ENCODE results near the gene ZNF575.

The ZNF575 gene, protein sequence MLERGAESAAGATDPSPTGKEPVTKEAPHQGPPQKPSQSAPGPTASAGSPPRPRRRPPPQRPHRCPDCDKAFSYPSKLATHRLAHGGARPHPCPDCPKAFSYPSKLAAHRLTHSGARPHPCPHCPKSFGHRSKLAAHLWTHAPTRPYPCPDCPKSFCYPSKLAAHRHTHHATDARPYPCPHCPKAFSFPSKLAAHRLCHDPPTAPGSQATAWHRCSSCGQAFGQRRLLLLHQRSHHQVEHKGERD
- 1.0 to 1.2 reads per million in 2 donors for total RNA-seq

DNA sequence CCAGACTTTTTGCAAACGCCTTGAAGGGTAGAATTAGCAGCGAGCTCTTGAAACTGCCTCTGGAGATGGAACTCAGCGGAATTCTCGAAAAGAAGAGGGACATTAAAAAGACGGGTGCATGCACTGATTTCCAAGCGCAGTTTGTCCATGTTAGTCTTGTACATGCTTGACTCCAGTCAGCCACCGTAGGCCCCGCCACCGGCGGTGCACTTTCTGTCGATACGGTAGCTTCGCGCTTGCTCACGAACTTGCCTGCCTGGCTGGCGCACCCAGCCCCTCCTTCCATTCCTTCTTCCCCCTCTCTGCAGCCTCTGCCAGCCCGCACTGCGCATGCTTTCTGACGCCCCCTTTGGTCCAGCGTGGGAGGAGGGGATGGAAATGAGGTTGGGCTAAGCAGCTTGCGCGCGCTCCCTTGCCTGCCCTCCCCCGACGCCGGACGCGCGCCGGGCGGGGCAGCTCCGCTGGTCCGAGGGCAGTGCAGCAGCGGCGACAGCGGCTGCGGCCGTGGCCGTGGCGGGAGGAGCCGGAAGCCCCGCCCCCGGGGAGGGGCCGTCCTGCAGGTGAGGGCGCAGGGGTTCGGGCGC, at the start of gene ZNF575:
Gene ZNF575 (plus strand): TSS at position 227 of the 584 bp plus-strand sequence. CDS start 1,235 bp downstream, outside the sequence.
- DNase-seq: peak; percentile 51 to 96 (median 77)

DNA sequence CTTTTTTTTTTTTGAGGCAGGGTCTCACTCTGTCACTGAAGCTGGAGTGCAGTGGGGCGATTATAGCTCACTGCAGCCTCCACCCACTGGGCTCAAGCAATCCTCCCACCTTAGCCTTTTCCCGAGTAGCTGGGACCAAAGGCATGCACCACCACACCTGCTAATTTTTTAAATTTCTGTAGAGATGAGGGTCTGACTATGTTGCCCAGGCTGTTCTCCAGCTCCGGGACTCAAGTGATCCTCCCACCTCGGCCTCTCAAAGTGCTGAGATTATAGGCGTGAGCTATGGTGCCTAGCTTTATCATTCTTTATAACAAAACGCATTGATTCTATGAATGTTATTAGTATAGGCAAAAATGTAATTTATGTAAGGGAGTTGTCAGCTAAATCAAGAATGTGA, 49.7 kb upstream of the ZNF575 start:
- DNase-seq: no peak

- no peak for DNase-seq
These were observed 47.0 kb upstream of the ZNF575 start for GRCh38 chr19:43485951-43486350.

- no peak for DNase-seq
These were observed 46.6 kb upstream of the ZNF575 start for GRCh38 chr19:43486412-43486811.

DNA sequence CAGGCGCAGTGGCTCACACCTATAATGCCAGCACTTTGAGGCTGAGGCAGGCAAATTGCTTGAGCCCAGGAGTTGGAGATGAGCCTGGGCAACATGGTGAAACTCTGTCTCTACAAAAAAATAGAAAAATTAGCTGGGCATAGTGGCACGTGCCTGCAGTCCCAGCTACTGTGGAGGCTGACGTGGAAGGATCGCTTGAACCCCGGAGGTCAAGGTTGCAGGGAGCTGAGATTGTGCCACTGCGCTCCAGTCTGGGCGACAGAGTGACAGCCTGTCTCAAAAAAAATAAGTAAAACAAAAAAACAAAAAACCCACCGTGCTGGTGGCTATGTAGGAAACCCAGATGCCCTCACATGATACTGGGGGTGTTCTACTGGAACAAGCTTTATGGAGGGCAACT, 44.8 kb upstream of the ZNF575 start:
- no peak for DNase-seq

- DNase-seq: no peak
These were observed 43.7 kb upstream of the ZNF575 start for GRCh38 chr19:43489310-43489709.

DNA sequence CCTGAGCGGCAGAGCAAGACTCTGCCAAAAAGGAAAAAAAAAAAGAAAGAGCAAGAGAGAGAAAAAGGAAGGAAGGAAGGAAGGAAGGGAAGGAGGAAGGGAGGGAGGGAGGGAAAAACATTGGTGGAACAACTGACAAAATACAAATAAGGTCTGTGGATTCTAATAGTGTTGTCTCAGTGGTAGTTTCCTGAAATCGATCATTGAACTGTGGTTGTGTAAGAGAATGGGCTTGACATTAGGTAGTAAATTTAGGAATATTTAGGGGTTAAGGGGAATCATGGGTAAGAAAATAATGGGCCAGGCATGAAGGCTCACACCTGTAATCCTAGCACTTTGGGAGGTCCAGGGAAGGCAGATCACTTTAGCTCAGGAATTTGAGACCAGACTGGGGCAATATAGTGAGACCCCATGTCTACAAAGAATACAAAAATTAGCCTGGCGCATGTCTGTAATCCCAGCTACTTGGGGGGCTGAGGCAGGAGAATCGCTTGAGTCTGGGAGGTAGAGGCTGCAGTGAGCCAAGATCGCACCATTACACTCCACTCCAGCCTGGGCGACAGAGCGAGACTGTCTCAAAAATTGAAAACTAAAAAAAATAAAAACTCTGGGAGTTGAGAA, 42.9 kb upstream of the ZNF575 start:
- no peak for DNase-seq

- no peak for DNase-seq
These were observed 42.2 kb upstream of the ZNF575 start for GRCh38 chr19:43490759-43491158.

GRCh38 chr19:43495082-43495481, 37.9 kb upstream of the ZNF575 start:
- DNase-seq: no peak

GRCh38 chr19:43496960-43497359, 36.0 kb upstream of the ZNF575 start:
- DNase-seq: no peak

GRCh38 chr19:43498233-43498842, 34.6 kb upstream of the ZNF575 start:
- no peak for DNase-seq

DNA sequence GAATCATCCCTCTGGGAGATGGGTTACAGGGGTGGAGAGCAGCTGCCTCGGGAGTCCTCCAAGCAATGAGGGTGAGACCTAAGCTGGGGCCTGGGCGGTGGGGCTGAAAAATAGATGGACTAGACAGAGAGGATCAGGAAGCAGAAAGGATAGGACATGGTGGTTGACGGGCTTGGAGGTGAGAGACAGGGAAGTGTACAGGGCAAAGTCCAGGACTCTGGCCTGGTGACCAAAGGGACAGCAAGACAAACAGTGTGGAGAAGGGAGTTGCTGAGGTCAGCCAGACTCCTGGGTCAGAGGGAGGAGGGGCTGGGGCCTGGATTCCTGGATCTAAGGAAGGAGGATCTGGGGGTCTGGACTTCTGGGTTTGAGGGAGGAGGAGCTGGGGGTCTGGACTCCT, 33.9 kb upstream of the ZNF575 start:
- no peak for DNase-seq

DNA sequence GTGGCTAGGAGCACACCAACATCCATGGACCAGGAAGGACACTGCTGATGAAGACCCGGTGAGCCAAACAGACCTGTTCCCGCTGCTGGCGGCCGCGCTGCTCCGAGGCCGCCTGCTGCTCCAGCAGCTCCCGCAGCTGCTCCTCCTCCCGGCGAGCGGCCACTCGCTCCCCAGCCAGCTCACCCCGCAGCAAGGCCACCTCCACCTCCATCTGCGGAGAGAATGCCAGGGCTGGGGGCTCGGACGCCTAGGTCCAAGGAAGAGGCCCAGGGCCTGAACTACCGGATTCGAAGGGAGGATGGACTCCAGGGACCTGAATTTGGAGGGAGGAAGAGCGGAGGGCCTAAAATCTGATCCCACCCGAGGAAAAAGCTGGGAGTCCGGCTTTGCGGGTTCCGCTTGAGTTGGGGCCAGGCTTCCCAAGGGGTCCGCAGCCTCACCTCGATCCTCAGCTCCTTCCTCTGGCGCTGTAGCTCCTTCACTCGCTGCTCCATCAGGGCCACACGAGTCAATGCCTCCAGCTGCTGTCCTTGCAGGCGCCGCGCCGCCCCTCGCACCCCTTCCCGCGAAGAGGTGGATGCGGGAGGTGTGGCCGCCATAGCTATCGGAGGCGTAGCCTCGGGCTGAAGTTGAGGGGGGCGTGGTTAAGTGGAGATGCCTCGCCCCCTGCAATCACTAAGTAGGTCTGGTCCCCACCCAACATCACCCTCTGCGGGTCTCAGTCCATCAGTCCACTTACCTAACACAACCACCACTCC, 31.1 kb upstream of the ZNF575 start:
- no peak for DNase-seq

GRCh38 chr19:43502419-43502976, 30.5 kb upstream of the ZNF575 start:
- DNase-seq: no peak

- peak; percentile 93 to 99 (median 98) for DNase-seq
These were observed 29.2 kb upstream of the ZNF575 start for GRCh38 chr19:43503501-43504425.

- peak; percentile 21 to 67 (median 23) for DNase-seq
These were observed 28.4 kb upstream of the ZNF575 start, which contains the start of gene PHLDB3 for GRCh38 chr19:43504426-43505185. Gene PHLDB3, minus strand, starts transcription at chr19:43504746. Its CDS starts 628 bp downstream, at chr19:43504118.

DNA sequence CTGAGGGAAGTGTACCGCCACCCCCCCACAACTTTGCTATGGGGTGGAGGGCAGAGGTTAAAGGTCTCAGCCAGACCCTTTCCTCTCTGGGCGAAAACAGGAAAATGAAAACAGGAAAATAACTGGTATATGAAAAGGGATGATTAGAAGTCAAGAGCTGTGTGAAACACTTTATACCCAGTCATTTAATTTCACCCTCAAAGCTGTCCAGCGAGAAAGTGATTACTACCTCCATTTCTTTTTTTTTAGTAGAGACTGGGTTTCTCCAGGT, 27.9 kb upstream of the ZNF575 start:
- DNase-seq: no peak

DNA sequence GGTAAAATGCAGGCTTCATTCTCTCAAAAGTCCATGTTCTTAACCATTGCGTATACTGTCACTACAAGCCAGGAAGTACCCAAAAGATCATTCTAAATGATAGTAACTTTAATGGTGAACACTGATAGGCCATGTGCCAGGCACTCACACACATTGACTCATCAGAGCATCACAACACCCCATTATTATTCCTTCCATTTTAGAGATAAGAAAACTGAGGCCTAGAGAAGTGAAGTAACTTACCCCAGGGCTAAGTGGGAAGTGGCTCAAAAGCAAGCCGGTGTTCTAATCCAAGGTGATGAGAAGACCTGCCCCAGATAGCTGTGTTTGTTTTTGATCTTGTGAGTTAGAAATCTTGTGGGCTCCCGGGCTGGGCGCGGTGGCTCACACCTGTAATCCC, 27.0 kb upstream of the ZNF575 start:
- DNase-seq: peak in 1 of 5 experiments; percentile 67

GRCh38 chr19:43506629-43507028, 26.4 kb upstream of the ZNF575 start:
- no peak for DNase-seq

DNA sequence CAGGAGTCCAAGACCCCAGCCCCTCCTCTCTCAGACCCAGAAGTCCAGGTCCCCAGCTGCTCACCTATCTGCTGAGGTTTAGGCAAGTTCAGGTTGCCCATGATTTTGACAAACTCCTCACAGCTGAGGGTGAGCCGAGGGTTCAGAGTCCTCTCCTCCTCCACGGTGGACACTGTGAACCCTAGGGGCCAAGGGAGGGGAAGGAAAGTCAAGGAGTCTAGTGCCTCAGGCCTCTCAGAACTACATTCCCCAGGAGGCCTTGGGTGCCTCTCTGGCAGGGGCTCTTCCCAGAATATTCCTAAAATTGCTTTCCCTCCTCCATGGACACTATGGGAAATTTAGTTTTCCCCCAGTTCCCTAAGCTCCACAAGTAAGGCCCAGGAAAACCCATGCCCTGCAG, 25.1 kb upstream of the ZNF575 start:
- no peak for DNase-seq

- no peak for DNase-seq
These were observed 22.3 kb upstream of the ZNF575 start for GRCh38 chr19:43510713-43511112.
